NCI-H1092 treated with DMSO at 0.1 percent for 48 hours (cell line): ENCODE measurements around the gene GTF2IRD1.
A peak's percentile ranks its signal among the peaks of the same experiment; 100 is the strongest.
"Not testable (repeated sequence)": the region's sequence is repeated elsewhere in the genome, so short reads cannot be mapped to it uniquely, and the experiment has no call there.

Experiments used
- DNase-seq: peaks from one replicate; lab custom pipeline; 2025; lab: John Stamatoyannopoulos, UW

Gene GTF2IRD1, protein sequence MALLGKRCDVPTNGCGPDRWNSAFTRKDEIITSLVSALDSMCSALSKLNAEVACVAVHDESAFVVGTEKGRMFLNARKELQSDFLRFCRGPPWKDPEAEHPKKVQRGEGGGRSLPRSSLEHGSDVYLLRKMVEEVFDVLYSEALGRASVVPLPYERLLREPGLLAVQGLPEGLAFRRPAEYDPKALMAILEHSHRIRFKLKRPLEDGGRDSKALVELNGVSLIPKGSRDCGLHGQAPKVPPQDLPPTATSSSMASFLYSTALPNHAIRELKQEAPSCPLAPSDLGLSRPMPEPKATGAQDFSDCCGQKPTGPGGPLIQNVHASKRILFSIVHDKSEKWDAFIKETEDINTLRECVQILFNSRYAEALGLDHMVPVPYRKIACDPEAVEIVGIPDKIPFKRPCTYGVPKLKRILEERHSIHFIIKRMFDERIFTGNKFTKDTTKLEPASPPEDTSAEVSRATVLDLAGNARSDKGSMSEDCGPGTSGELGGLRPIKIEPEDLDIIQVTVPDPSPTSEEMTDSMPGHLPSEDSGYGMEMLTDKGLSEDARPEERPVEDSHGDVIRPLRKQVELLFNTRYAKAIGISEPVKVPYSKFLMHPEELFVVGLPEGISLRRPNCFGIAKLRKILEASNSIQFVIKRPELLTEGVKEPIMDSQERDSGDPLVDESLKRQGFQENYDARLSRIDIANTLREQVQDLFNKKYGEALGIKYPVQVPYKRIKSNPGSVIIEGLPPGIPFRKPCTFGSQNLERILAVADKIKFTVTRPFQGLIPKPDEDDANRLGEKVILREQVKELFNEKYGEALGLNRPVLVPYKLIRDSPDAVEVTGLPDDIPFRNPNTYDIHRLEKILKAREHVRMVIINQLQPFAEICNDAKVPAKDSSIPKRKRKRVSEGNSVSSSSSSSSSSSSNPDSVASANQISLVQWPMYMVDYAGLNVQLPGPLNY

GRCh38 chr7:74453322-74454011 is at the start of gene GTF2IRD1:
TSS of gene GTF2IRD1 (plus strand) at chr7:74453906. CDS start at chr7:74508081, 54,175 bp downstream.
- DNase-seq, result peak; percentile 77

DNA sequence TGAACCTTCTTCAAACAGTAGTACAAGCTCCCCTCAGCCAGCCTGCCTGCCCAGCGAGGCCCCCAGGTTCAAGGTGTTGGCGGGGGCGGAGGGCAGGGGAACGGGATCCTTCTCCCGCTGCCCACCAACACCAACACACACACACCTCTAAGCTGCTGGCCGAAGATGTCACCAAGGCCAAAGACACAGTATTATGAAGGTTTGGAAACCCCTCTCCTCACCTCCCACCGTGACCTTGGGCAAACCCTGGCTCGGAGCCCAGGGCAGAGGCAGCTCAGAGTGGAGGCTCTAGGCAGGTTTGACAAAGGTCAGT is 49.4 kb upstream of the GTF2IRD1 start:
- DNase-seq, result no peak

DNA sequence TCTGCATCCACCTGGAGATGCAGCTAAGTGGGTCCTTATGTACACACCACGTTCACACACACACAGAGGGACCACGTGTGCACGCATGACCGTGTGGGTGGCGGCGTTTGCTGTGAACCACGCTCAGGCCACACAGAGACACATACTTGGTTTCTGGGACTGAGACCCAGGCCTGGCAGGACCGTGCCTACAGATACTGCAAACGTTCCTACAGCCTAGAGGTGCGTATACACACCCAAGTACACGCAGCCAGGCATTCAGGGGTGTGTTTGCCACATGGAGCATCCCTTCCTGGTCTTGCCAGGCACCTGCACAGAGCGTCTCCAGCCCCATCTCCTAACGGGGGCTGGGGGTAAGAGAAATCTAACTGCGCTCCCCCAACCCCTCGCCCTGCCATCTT is 49.0 kb upstream of the GTF2IRD1 start:
- DNase-seq, result no peak

- no peak for DNase-seq
Measured at GRCh38 chr7:74405191-74405898, 48.4 kb upstream of the GTF2IRD1 start.

- no peak for DNase-seq
Measured at GRCh38 chr7:74405899-74406512, 47.7 kb upstream of the GTF2IRD1 start.

DNA sequence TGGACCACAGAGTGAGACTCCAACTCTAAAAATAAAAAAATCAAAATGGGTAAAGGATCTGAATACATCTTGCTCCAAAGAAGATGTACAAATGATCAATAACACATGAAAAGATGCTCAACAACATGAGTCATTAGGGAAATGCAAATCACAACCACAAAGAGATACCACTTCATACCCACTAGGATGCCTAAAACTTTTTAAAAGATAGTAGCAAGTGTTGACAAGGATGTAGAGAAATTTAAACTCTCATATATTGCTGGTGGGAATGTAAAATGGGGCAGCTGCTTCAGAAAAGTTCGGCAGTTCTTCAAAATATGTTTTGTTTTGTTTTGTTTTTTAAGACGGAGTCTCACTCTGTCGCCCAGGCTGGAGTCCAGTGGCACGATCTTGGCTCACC is 45.7 kb upstream of the GTF2IRD1 start:
- no peak for DNase-seq

DNA sequence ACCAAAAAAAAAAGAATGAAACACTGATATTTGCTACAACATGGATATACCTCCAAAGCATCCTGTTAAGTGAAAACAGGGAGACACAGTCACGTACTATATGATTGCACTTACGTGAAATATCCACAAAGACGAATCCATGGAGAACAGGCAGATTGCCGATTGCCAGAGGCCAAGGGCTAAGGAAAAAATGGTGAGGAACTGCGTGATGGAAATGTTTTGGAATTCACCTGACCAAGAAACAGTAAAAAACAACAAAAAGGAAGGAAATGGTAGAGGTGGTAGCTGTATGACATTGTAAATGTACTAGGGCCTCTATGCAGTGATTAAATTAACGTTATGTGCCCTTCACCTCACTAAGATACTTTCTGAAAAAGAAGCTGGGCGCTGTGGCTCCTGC is 44.1 kb upstream of the GTF2IRD1 start:
- no peak for DNase-seq

- DNase-seq, result no peak
Measured at GRCh38 chr7:74410772-74411171, 42.9 kb upstream of the GTF2IRD1 start.

- DNase-seq, result not testable (repeated sequence)
Measured at GRCh38 chr7:74411571-74411970, 42.1 kb upstream of the GTF2IRD1 start.

GRCh38 chr7:74412056-74412455 is 41.6 kb upstream of the GTF2IRD1 start:
- no peak for DNase-seq

DNA sequence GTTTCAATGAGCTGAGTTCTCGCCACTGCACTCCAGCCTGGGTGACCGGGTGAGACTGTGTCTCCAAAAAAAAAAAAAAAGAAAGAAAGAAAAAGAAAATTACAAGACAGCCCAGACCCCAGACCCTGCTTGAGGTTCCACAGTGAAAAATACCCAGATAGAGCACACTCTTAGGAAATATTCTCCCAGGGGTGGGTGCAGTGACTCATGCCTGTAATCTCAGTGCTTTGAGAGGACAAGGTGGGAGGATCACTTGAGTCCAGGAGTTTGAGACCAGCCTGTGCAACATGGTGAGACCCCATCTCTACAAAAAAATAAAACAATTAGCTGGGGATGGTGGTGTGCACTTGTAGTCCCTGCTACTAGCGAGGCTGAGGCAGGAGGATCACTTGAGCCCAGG is 41.1 kb upstream of the GTF2IRD1 start:
- DNase-seq, result no peak

GRCh38 chr7:74414595-74415333 is 38.9 kb upstream of the GTF2IRD1 start:
- DNase-seq, result not testable (repeated sequence)

GRCh38 chr7:74417419-74417971 is 36.2 kb upstream of the GTF2IRD1 start:
- peak; percentile 67 for DNase-seq

- DNase-seq, result no peak
Measured at GRCh38 chr7:74418076-74418475, 35.6 kb upstream of the GTF2IRD1 start.

- DNase-seq, result no peak
Measured at GRCh38 chr7:74418538-74418937, 35.2 kb upstream of the GTF2IRD1 start.

- DNase-seq, result not testable (repeated sequence)
Measured at GRCh38 chr7:74419232-74419631, 34.5 kb upstream of the GTF2IRD1 start.

DNA sequence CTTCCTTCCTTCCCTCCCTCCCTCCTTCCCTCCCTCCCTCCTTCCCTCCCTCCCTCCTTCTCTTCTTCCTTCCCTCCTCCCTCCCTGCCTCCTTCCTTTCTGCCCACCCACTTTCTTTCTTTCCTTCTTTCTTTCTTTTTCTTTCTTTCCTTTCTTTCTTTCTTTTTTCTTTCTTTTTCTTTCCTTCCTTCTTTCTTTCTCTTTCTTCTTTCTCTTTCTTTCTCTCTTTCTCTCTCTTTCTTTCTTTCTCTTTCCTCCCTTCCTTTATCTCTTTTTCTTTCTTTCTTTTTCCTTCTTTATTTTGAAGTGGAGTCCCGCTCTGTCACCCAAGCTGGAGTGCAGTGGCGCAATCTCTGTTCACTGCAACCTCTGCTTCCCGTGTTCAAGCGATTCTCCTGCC is 33.7 kb upstream of the GTF2IRD1 start:
- DNase-seq, result no peak

DNA sequence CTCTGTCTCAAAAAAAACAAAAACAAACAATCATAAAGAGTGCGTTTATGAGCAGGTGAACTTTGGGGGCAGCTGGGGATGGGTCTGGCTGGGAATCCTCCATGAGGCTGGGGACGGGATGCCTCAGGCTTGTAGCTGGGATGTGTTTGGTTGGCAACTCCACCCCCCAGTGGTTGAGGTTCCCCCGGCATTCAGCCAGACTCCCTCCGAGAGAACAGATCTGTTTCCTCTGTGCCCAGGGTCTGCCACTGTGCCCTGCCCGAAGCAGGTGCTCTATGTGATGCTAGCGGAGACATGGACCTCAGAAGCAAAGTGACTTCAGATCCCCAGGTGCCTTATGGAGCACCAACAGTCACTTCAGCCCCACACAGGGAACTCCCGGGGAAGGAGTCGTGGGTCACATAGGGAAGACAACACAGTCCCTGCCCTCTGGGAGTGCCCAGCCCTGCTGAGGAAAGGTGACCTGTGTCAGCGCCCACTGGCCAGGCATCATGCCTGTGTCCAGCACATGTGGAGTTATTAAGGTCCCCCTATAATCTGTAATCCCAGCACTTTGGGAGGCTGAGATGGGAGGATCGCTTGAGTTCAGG is 29.3 kb upstream of the GTF2IRD1 start:
- no peak for DNase-seq

DNA sequence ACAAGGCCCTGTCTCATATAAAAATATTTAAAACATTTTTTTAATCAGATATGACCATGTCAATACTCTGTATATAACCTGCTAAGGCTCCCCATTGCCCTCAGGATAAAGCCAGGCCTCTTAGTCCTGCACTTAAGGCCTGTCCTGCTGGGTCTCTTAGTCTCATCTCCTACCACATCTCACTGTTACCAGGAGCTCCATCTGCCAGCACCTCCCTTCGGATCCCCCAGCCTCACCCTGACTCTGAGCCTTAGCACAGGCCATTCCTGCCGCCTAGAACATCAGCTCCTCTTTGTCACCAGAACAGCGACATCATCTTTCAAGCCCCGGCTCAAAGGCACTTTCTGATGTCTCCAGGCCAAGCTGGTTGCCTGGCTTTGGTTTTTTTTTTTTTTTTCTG is 25.7 kb upstream of the GTF2IRD1 start:
- no peak for DNase-seq

DNA sequence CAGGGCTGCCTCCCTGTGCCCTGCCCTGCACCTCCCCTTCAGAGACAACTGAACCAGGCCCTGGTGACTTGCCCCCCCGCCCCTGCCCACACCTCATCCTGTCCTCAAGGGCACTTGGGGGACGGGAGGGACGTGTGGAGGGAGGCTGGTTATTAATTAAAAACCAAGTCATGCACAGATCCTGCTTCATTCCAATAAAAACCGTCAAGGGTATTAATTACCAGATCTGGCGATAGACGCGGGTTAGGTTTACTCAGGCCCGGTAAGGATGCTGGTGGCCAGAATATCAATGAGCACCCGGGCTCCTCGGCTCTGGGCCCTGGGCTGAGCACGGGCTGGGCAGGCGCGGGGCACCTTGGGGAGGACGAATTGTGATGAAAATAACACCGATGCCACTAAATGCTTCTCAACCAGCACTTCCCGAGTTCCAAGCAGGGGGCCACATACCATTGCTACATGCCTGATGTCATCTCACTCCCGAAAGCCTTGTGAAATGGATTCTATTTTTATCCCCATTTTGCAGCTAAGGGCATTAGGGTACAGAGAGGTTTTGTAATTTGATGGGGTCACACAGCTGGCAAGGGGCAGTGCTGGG is 24.5 kb upstream of the GTF2IRD1 start:
- no peak for DNase-seq
